K562 (cell line): Measurements from ENCODE around the gene IL4R. TPM values are rescaled to one million over a fixed set of nuclear protein-coding genes. Genes with fewer than 3 reads are reported as not detected.

Experiments used
- ATAC-seq: fragments of 200-7000 bp; cut with Tn5 transposase; 3 replicates; pipeline ENCODE4 v1.9.1; 2020; ENCODE audit warnings: moderate library complexity
- BruUV-seq: library from RNA; stranded (reverse); fragments of 400-500 nt; replicated peaks from 2 replicates; lab custom pipeline; 2021; lab: Mats Ljungman, UMichigan
- CTCF ChIA-PET: fragments of 300-600 bp; formaldehyde crosslinking; extraction: SDS; loops from one replicate; lab custom pipeline; 2021; ENCODE audit warnings: low intra/inter-chr PET ratio; lab: Yijun Ruan, JAX
- POLR2A ChIA-PET: fragments of 300-600, 350-650 bp; sonication (Branson Sonifier 250); formaldehyde crosslinking; extraction: SDS; loops from one replicate; lab custom pipeline; 2021; ENCODE audit warnings: antibody characterized with exemption, inconsistent platforms; lab: Yijun Ruan, JAX
- DNase-seq, 4 experiments: peaks; one replicate each; pipeline versions ENCODE4 v3.0.0 to v3.0.0-alpha.2; 2011 to 2018; ENCODE audit warnings: low spot score in 3 of 4, mixed read lengths in 3 of 4; ENCODE audit errors: extremely low read depth in 1 of 4
- FAIRE-seq: peaks from 2 replicates; lab custom pipeline; 2011; peaks lifted over from hg19 to GRCh38; lab: Jason Lieb, UNC
- H2AFZ ChIP-seq: 2 replicates; pipeline ENCODE4 v1.6.0; 2011; ENCODE audit warnings: low read depth, low read length, control low read depth, inconsistent platforms
- H3K27ac ChIP-seq: fragments of 200-600 bp; 3 replicates; pipeline ENCODE4 v1.8.0; 2011; ENCODE audit warnings: low read depth, mild to moderate bottlenecking, control low read depth, inconsistent platforms, low read length, moderate library complexity, mixed read lengths; ENCODE audit errors: extremely low read depth
- H3K27me3 ChIP-seq, 2 experiments: fragments of 300-600 bp in 1 of 2; 2 replicates in 1 of 2; 3 replicates in 1 of 2; pipeline versions ENCODE4 v1.6.0 to v1.8.0; 2011; ENCODE audit warnings: inconsistent platforms in 2 of 2, low read length in 2 of 2, mild to moderate bottlenecking in 1 of 2, mixed read lengths in 1 of 2, moderate library complexity in 1 of 2; ENCODE audit not compliant: control insufficient read depth in 2 of 2, insufficient read depth in 2 of 2
- H3K36me3 ChIP-seq: fragments of 300-600 bp; 3 replicates; pipeline ENCODE4 v1.8.0; 2011; ENCODE audit warnings: mild to moderate bottlenecking, low read length, inconsistent platforms; ENCODE audit not compliant: control insufficient read depth, insufficient read depth
- H3K4me1 ChIP-seq, 2 experiments: fragments of 200-600 bp in 1 of 2; replicated peaks in 1 of 2; 2 replicates in 1 of 2; 3 replicates in 1 of 2; pipeline versions ENCODE4 v1.5.1 to v1.8.0; 2011; ENCODE audit warnings: inconsistent platforms in 2 of 2, low read length in 2 of 2, mild to moderate bottlenecking in 1 of 2, mixed read lengths in 1 of 2, moderate library complexity in 1 of 2; ENCODE audit not compliant: control insufficient read depth in 2 of 2, insufficient read depth in 2 of 2
- H3K4me2 ChIP-seq: 2 replicates; pipeline ENCODE4 v1.6.1; 2011; ENCODE audit warnings: low read length, control low read depth, inconsistent platforms, mixed read lengths; ENCODE audit not compliant: insufficient read depth
- H3K4me3 ChIP-seq: fragments of 200-600 bp; sonication (generic), shearing (Covaris generic); 2 replicates; pipeline ENCODE4 v1.5.1; 2016; ENCODE audit warnings: control low read depth, inconsistent platforms
- H3K79me2 ChIP-seq: fragments of 200-600 bp; 3 replicates; pipeline ENCODE4 v1.8.0; 2011; ENCODE audit warnings: low read length, inconsistent platforms; ENCODE audit not compliant: control insufficient read depth, insufficient read depth
- H3K9ac ChIP-seq, 2 experiments: 2 replicates each; pipeline versions ENCODE4 v1.6.0 to v1.6.1; 2011; ENCODE audit warnings: low read depth in 2 of 2, low read length in 2 of 2, control low read depth in 1 of 2, inconsistent platforms in 1 of 2, mild to moderate bottlenecking in 1 of 2, mixed read lengths in 1 of 2; ENCODE audit not compliant: insufficient read depth in 1 of 2
- H3K9me1 ChIP-seq: one replicate; pipeline ENCODE4 v1.6.0; 2011; ENCODE audit warnings: inconsistent platforms, mild to moderate bottlenecking, low read length, moderate library complexity; ENCODE audit not compliant: control insufficient read depth, insufficient read depth
- H3K9me3 ChIP-seq: replicated peaks from 2 replicates; pipeline ENCODE4 v1.5.1; 2011; ENCODE audit warnings: low read depth, low read length, inconsistent platforms; ENCODE audit not compliant: control insufficient read depth, insufficient read depth
- H4K20me1 ChIP-seq: replicated peaks from 2 replicates; pipeline ENCODE4 v1.6.1; 2011; ENCODE audit warnings: low read length, inconsistent platforms, mixed read lengths; ENCODE audit not compliant: control insufficient read depth, insufficient read depth
- AFF4 ChIP-seq: sonication (generic); formaldehyde crosslinking; IDR thresholded peaks from 2 replicates; pipeline ENCODE4 v1.8.0; 2023; ENCODE audit warnings: mild to moderate bottlenecking, missing genetic modification reagents
- CBFB ChIP-seq: sonication (generic); formaldehyde crosslinking; IDR thresholded peaks from 2 replicates; pipeline ENCODE4 v1.4.0; 2020; ENCODE audit warnings: mild to moderate bottlenecking, missing genetic modification reagents
- ERF ChIP-seq: fragments of 450-650 bp; formaldehyde crosslinking; IDR thresholded peaks from 2 replicates; pipeline ENCODE4 v1.4.0; 2020; ENCODE audit warnings: mild to moderate bottlenecking, mixed read lengths
- FOXJ2 ChIP-seq: fragments of 200-800 bp; sonication (Bioruptor generic); IDR thresholded peaks from 2 replicates; pipeline ENCODE4 v1.6.1; 2016; ENCODE audit warnings: missing genetic modification characterization, missing compliant biosample characterization
- FUS ChIP-seq: fragments of 200-400 bp; formaldehyde crosslinking; optimal IDR thresholded peaks from 2 replicates; pipeline ENCODE3; 2017; ENCODE audit warnings: low read depth, low read length
- GMEB1 ChIP-seq: fragments of 250-450 bp; sonication (Bioruptor Pico); IDR thresholded peaks from 2 replicates; pipeline ENCODE4 v1.4.0; 2020; ENCODE audit warnings: mild to moderate bottlenecking
- MBD1 ChIP-seq: fragments of 250-450 bp; sonication (Bioruptor Pico); IDR thresholded peaks from 2 replicates; pipeline ENCODE4 v1.8.0; 2022; ENCODE audit warnings: inconsistent platforms
- NELFE ChIP-seq: IDR thresholded peaks from 2 replicates; pipeline ENCODE4 v1.6.1; 2011; ENCODE audit warnings: mild to moderate bottlenecking; ENCODE audit not compliant: insufficient read depth, insufficient read length
- SAFB ChIP-seq: fragments of 200-400 bp; formaldehyde crosslinking; IDR thresholded peaks from 2 replicates; pipeline ENCODE4 v1.6.1; 2017; ENCODE audit warnings: low read depth, low read length, borderline replicate concordance
- XRCC3 ChIP-seq: fragments of 450-650 bp; IDR thresholded peaks from 2 replicates; pipeline ENCODE4 v1.6.1; 2017; ENCODE audit warnings: mild to moderate bottlenecking, moderate library complexity
- ZNF609 ChIP-seq: sonication (generic); formaldehyde crosslinking; IDR thresholded peaks from 2 replicates; pipeline ENCODE4 v1.8.1; 2023; ENCODE audit warnings: missing genetic modification reagents, mild to moderate bottlenecking, borderline replicate concordance
- WGBS: fragments of 100-300 bp; shearing (Covaris generic); methylation state at CpG from one replicate; pipeline ENCODE4 v1.1.6; 2016; ENCODE audit warnings: low coverage, mixed read lengths; ENCODE audit not compliant: insufficient coverage; ENCODE audit errors: missing lambda C conversion rate; 5-methylcytosine and 5-hydroxymethylcytosine counted together
- in situ Hi-C: fragments of 300-500 bp; cut with MboI; formaldehyde crosslinking; loops from 4 replicates; pipeline ENCODE4 v1.15.0; 2018; ENCODE audit warnings: inconsistent platforms, mixed read lengths
- intact Hi-C: fragments of 100-400 bp; cut with micrococcal nuclease; formaldehyde crosslinking; loops from 2 replicates; pipeline ENCODE4 v1.14.2; 2022
- polyA plus RNA-seq, 8 experiments: library from polyadenylated mRNA; depleted of rRNA in 4 of 8; stranded (reverse) in 5 of 8; unstranded in 3 of 8; fragments of >200 nt; fragmentation: Nextera tagmentation in 2 of 8; fragmentation: Illumina TruSeq in 1 of 8; extraction: Ambion mirVana in 2 of 8; extraction: Trizol in 1 of 8; gene quantifications; 2 replicates each; pipeline versions ENCODE4 v1.2.1 to v1.2.3, GENCODE V29; 2011 to 2014; ENCODE audit warnings: inconsistent platforms in 1 of 8, missing spikeins in 1 of 8
- total RNA-seq, 7 experiments: library from RNA; depleted of rRNA in 6 of 7; stranded (reverse); fragments of >200 nt in 6 of 7; fragmentation: Illumina TruSeq in 2 of 7; extraction: Trizol in 2 of 7; gene quantifications; 2 replicates each; pipeline versions ENCODE4 v1.2.1 to v1.2.3, GENCODE V29; 2011 to 2021; ENCODE audit warnings: low replicate concordance in 1 of 7

IL4R gene
- total and polyA plus RNA-seq, 9 of the 15 experiments (the other 6 are each of a cell fraction or from before 2014, with no cell fraction given): 0.17 to 5.8 (median 3.3) TPM

- no peaks in the 10 kb centered on the region for H3K79me2 ChIP-seq
- in situ Hi-C loops: no loop called here
- CTCF ChIA-PET: no interaction called here
- H3K36me3 ChIP-seq: no peaks in the 10 kb centered on the region
- WGBS: 39% methylated on average over 3 of the region's 4 CpGs
- ATAC-seq (no peak), FAIRE-seq (no peak), DNase-seq (no peak)
- no TSS peak for BruUV-seq
- H3K27me3 ChIP-seq: peaks cover 0 to 10% of the 10 kb centered on the region in 2 experiments; a peak in 3 of 5 replicates
- H3K4me2 ChIP-seq: no peak overlapping the region
- H3K9me1 ChIP-seq: no peaks in the 10 kb centered on the region
- POLR2A ChIA-PET: no interaction called here
- H3K4me3 ChIP-seq: no peak overlapping the region
- intact Hi-C loops: no loop called here
- peaks cover 0 to 4% of the 10 kb centered on the region in 2 experiments; a peak in 1 of 5 replicates for H3K4me1 ChIP-seq
- H3K27ac ChIP-seq: no peak overlapping the region
- H3K9ac ChIP-seq: no peak overlapping the region
- no peaks in the 10 kb centered on the region; the same call in 1 of the 2 replicates for H3K9me3 ChIP-seq
- no peaks in the 10 kb centered on the region for H4K20me1 ChIP-seq
- H2AFZ ChIP-seq: no peak overlapping the region
- TF ChIP-seq NELFE: no peak
- no peak for TF ChIP-seq XRCC3
- TF ChIP-seq AFF4 (CRISPR knock-in tag): no peak
- no peak for TF ChIP-seq MBD1 (CRISPR knock-in tag)
- TF ChIP-seq GMEB1 (CRISPR knock-in tag): no peak
- no peak for TF ChIP-seq CBFB (CRISPR knock-in tag)
- no peak for TF ChIP-seq ERF (CRISPR knock-in tag)
- no peak for TF ChIP-seq ZNF609 (CRISPR knock-in tag)
- no peak for TF ChIP-seq FUS
- TF ChIP-seq FOXJ2 (tag): no peak
- no peak for TF ChIP-seq SAFB
Observed at GRCh38 chr16:27359051-27359450, 45.3 kb downstream of the IL4R start.
